Measurements from ENCODE around the gene ENOX1.

Gene ENOX1

GRCh38 chr13:43369319-43369718, 417.5 kb downstream of the ENOX1 start:
- Histone ChIP-seq H3K4me3 (ENCODE audit: control insufficient read depth in 1 of 7, extremely low read depth in 1 of 7, insufficient read depth in 4 of 7, low read depth in 2 of 7, low read length in 6 of 7) (no peak overlapping the region), H3K27ac (ENCODE audit: insufficient read depth in 1 of 2, low read depth in 1 of 2, low read length in 2 of 2, poor library complexity in 1 of 2, severe bottlenecking in 2 of 2) (no peak overlapping the region), H3K27me3 (replicated peaks in 2 of 5; ENCODE audit: control insufficient read depth in 4 of 5, insufficient read depth in 5 of 5, low read length in 4 of 5) (no peaks in the 10 kb centered on the region), H3K4me1 (ENCODE audit: control extremely low read depth in 1 of 4, control insufficient read depth in 4 of 4, insufficient read depth in 4 of 4, low read length in 3 of 4) (peaks cover 5 to 30% (median 14%) of the 10 kb centered on the region in 4 experiments), H3K9me3 (ENCODE audit: control extremely low read depth in 1 of 5, control insufficient read depth in 4 of 5, insufficient read depth in 2 of 5, low read depth in 1 of 5, low read length in 4 of 5) (no peaks in the 10 kb centered on the region), H3K36me3 (ENCODE audit: control insufficient read depth in 4 of 4, insufficient read depth in 4 of 4, low read length in 3 of 4) (no peaks in the 10 kb centered on the region)
- ChIA-PET CTCF (interaction anchor here (1.1 kb wide), 1 partner anchor 12 kb away, joined by 3 read pairs; no protein-coding TSS in a partner anchor), POLR2A (no interaction called here)
- WGBS (ENCODE audit: insufficient coverage): 100% methylated on average over 2 of the region's 4 CpGs
- DNase-seq: no peak

- DNase-seq: peak in 2 of 3 donors; percentile 37 to 39
- Histone ChIP-seq H3K27ac (ENCODE audit: insufficient read depth in 1 of 2, low read depth in 1 of 2, low read length in 2 of 2, poor library complexity in 1 of 2, severe bottlenecking in 2 of 2) (no peak overlapping the region), H3K4me3 (ENCODE audit: control insufficient read depth in 1 of 7, extremely low read depth in 1 of 7, insufficient read depth in 4 of 7, low read depth in 2 of 7, low read length in 6 of 7) (peak overlapping the region in 2 of 7 experiments; percentile 9 to 60), H3K27me3 (replicated peaks in 2 of 5; ENCODE audit: control insufficient read depth in 4 of 5, insufficient read depth in 5 of 5, low read length in 4 of 5) (no peaks in the 10 kb centered on the region), H3K4me1 (ENCODE audit: control extremely low read depth in 1 of 4, control insufficient read depth in 4 of 4, insufficient read depth in 4 of 4, low read length in 3 of 4) (peaks cover 5 to 29% (median 12%) of the 10 kb centered on the region in 4 experiments), H3K36me3 (ENCODE audit: control insufficient read depth in 4 of 4, insufficient read depth in 4 of 4, low read length in 3 of 4) (no peaks in the 10 kb centered on the region), H3K9me3 (ENCODE audit: control extremely low read depth in 1 of 5, control insufficient read depth in 4 of 5, insufficient read depth in 2 of 5, low read depth in 1 of 5, low read length in 4 of 5) (no peaks in the 10 kb centered on the region)
- ChIA-PET POLR2A (no interaction called here), CTCF (interaction anchor here (0.7 kb wide), 1 partner anchor 10 kb away, joined by 3 read pairs; no protein-coding TSS in a partner anchor)
- 0% methylated on average over 1 of the region's 3 CpGs for WGBS (ENCODE audit: insufficient coverage)
These were observed 418.8 kb downstream of the ENOX1 start for GRCh38 chr13:43368003-43368402.

- Histone ChIP-seq H3K4me1 (ENCODE audit: control extremely low read depth in 1 of 4, control insufficient read depth in 4 of 4, insufficient read depth in 4 of 4, low read length in 3 of 4) (peaks cover 5 to 23% (median 9%) of the 10 kb centered on the region in 4 experiments), H3K27me3 (replicated peaks in 2 of 5; ENCODE audit: control insufficient read depth in 4 of 5, insufficient read depth in 5 of 5, low read length in 4 of 5) (no peaks in the 10 kb centered on the region), H3K27ac (ENCODE audit: insufficient read depth in 1 of 2, low read depth in 1 of 2, low read length in 2 of 2, poor library complexity in 1 of 2, severe bottlenecking in 2 of 2) (no peak overlapping the region), H3K4me3 (ENCODE audit: control insufficient read depth in 1 of 7, extremely low read depth in 1 of 7, insufficient read depth in 4 of 7, low read depth in 2 of 7, low read length in 6 of 7) (no peak overlapping the region), H3K9me3 (ENCODE audit: control extremely low read depth in 1 of 5, control insufficient read depth in 4 of 5, insufficient read depth in 2 of 5, low read depth in 1 of 5, low read length in 4 of 5) (no peaks in the 10 kb centered on the region), H3K36me3 (ENCODE audit: control insufficient read depth in 4 of 4, insufficient read depth in 4 of 4, low read length in 3 of 4) (no peaks in the 10 kb centered on the region)
- CTCF ChIA-PET: interaction anchor here (1.4 kb wide), 1 partner anchor 9 kb away, joined by 3 read pairs; no protein-coding TSS in a partner anchor
- POLR2A ChIA-PET: no interaction called here
- 78% methylated on average over 2 of the region's 3 CpGs for WGBS (ENCODE audit: insufficient coverage)
- DNase-seq: no peak
These were observed 421.8 kb downstream of the ENOX1 start for GRCh38 chr13:43365039-43365344.

GRCh38 chr13:43364210-43365038, 422.3 kb downstream of the ENOX1 start:
- CTCF ChIA-PET: interaction anchor here (1.4 kb wide), 1 partner anchor 8 kb away, joined by 3 read pairs; no protein-coding TSS in a partner anchor
- no peaks in the 10 kb centered on the region for H3K36me3 ChIP-seq (ENCODE audit: control insufficient read depth in 4 of 4, insufficient read depth in 4 of 4, low read length in 3 of 4)
- H3K4me3 ChIP-seq (ENCODE audit: control insufficient read depth in 1 of 7, extremely low read depth in 1 of 7, insufficient read depth in 4 of 7, low read depth in 2 of 7, low read length in 6 of 7): peak overlapping the region in 2 of 7 experiments; percentile 31 to 39
- no peaks in the 10 kb centered on the region for H3K9me3 ChIP-seq (ENCODE audit: control extremely low read depth in 1 of 5, control insufficient read depth in 4 of 5, insufficient read depth in 2 of 5, low read depth in 1 of 5, low read length in 4 of 5)
- no peak overlapping the region for H3K27ac ChIP-seq (ENCODE audit: insufficient read depth in 1 of 2, low read depth in 1 of 2, low read length in 2 of 2, poor library complexity in 1 of 2, severe bottlenecking in 2 of 2)
- POLR2A ChIA-PET: interaction anchor here (0.5 kb wide), 1 partner anchor 266 kb away, joined by 3 read pairs; no protein-coding TSS in a partner anchor
- peaks cover 5 to 23% (median 9%) of the 10 kb centered on the region in 4 experiments for H3K4me1 ChIP-seq (ENCODE audit: control extremely low read depth in 1 of 4, control insufficient read depth in 4 of 4, insufficient read depth in 4 of 4, low read length in 3 of 4)
- peak; percentile 25 to 69 (median 39) for DNase-seq
- H3K27me3 ChIP-seq (replicated peaks in 2 of 5; ENCODE audit: control insufficient read depth in 4 of 5, insufficient read depth in 5 of 5, low read length in 4 of 5): no peaks in the 10 kb centered on the region
- WGBS (ENCODE audit: insufficient coverage): 35% methylated on average over 8 of the region's 10 CpGs

- Histone ChIP-seq H3K4me1 (ENCODE audit: control extremely low read depth in 1 of 4, control insufficient read depth in 4 of 4, insufficient read depth in 4 of 4, low read length in 3 of 4) (peaks cover 5 to 22% (median 10%) of the 10 kb centered on the region in 4 experiments), H3K27me3 (replicated peaks in 2 of 5; ENCODE audit: control insufficient read depth in 4 of 5, insufficient read depth in 5 of 5, low read length in 4 of 5) (no peaks in the 10 kb centered on the region), H3K4me3 (ENCODE audit: control insufficient read depth in 1 of 7, extremely low read depth in 1 of 7, insufficient read depth in 4 of 7, low read depth in 2 of 7, low read length in 6 of 7) (no peak overlapping the region), H3K36me3 (ENCODE audit: control insufficient read depth in 4 of 4, insufficient read depth in 4 of 4, low read length in 3 of 4) (no peaks in the 10 kb centered on the region), H3K27ac (ENCODE audit: insufficient read depth in 1 of 2, low read depth in 1 of 2, low read length in 2 of 2, poor library complexity in 1 of 2, severe bottlenecking in 2 of 2) (no peak overlapping the region), H3K9me3 (ENCODE audit: control extremely low read depth in 1 of 5, control insufficient read depth in 4 of 5, insufficient read depth in 2 of 5, low read depth in 1 of 5, low read length in 4 of 5) (no peaks in the 10 kb centered on the region)
- POLR2A ChIA-PET: interaction anchor here (0.5 kb wide), 1 partner anchor 267 kb away, joined by 3 read pairs; no protein-coding TSS in a partner anchor
- CTCF ChIA-PET: no interaction called here
- DNase-seq: no peak
- 37% methylated on average over 3 of the region's 5 CpGs for WGBS (ENCODE audit: insufficient coverage)
These were observed 423.4 kb downstream of the ENOX1 start for GRCh38 chr13:43363156-43363953.

GRCh38 chr13:43362556-43362955, 424.2 kb downstream of the ENOX1 start:
- no peak for DNase-seq
- ChIA-PET POLR2A (no interaction called here), CTCF (no interaction called here)
- Histone ChIP-seq H3K4me3 (ENCODE audit: control insufficient read depth in 1 of 7, extremely low read depth in 1 of 7, insufficient read depth in 4 of 7, low read depth in 2 of 7, low read length in 6 of 7) (no peak overlapping the region), H3K36me3 (ENCODE audit: control insufficient read depth in 4 of 4, insufficient read depth in 4 of 4, low read length in 3 of 4) (no peaks in the 10 kb centered on the region), H3K4me1 (ENCODE audit: control extremely low read depth in 1 of 4, control insufficient read depth in 4 of 4, insufficient read depth in 4 of 4, low read length in 3 of 4) (peaks cover 3 to 23% (median 13%) of the 10 kb centered on the region in 4 experiments), H3K27ac (ENCODE audit: insufficient read depth in 1 of 2, low read depth in 1 of 2, low read length in 2 of 2, poor library complexity in 1 of 2, severe bottlenecking in 2 of 2) (no peak overlapping the region), H3K27me3 (replicated peaks in 2 of 5; ENCODE audit: control insufficient read depth in 4 of 5, insufficient read depth in 5 of 5, low read length in 4 of 5) (no peaks in the 10 kb centered on the region), H3K9me3 (ENCODE audit: control extremely low read depth in 1 of 5, control insufficient read depth in 4 of 5, insufficient read depth in 2 of 5, low read depth in 1 of 5, low read length in 4 of 5) (no peaks in the 10 kb centered on the region)
- 100% methylated on average over 6 of the region's 6 CpGs for WGBS (ENCODE audit: insufficient coverage)
